Mucosa of stomach (tissue), 1 donor: ENCODE data around the gene FRMD5.
"Not testable (repeated sequence)": the region's sequence is repeated elsewhere in the genome, so short reads cannot be mapped to it uniquely, and the experiment has no call there.

Experiments
- H3K27me3 ChIP-seq: one replicate; pipeline ENCODE4 v1.7.0; 2013; ENCODE audit warnings: mild to moderate bottlenecking, low read length; ENCODE audit not compliant: control insufficient read depth, insufficient read depth
- H3K36me3 ChIP-seq: one replicate; pipeline ENCODE4 v1.7.0; 2013; ENCODE audit warnings: low read length; ENCODE audit not compliant: control insufficient read depth, insufficient read depth
- H3K4me1 ChIP-seq: one replicate; pipeline ENCODE4 v1.7.0; 2013; ENCODE audit warnings: mild to moderate bottlenecking, low read length; ENCODE audit not compliant: control insufficient read depth, insufficient read depth
- H3K4me3 ChIP-seq: one replicate; pipeline ENCODE4 v1.7.0; 2013; ENCODE audit warnings: low read length
- H3K9ac ChIP-seq: one replicate; pipeline ENCODE4 v1.7.0; 2013; ENCODE audit warnings: mild to moderate bottlenecking, low read length, moderate library complexity
- H3K9me3 ChIP-seq: one replicate; pipeline ENCODE4 v1.7.0; 2013; ENCODE audit warnings: mild to moderate bottlenecking, low read length, moderate library complexity; ENCODE audit not compliant: control insufficient read depth
- donor health status: Pancreatic carcinoma.

Gene FRMD5

DNA sequence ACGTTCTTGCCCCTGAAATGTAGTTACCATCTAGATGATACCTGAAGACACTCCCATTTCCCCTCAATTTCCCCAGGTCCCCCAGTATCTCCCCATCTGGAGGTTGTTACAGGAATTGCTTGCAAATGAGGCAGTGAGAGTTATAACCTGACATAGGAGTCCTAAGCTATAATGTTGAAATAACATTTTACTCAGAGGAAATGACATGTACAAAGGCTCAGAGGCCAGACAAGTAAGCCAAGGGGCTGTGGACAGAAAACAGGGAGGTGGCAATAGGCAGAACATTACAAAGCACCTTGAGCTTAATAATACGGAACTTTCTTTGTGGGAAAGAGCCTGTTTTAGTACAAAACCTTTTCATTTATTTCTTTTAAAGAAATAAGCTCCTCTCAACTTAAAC lies 171.9 kb downstream of the FRMD5 start:
- Histone ChIP-seq H3K27me3 (peaks cover 14% of the 10 kb centered on the region), H3K4me3 (no peak overlapping the region), H3K9ac (no peak overlapping the region), H3K36me3 (no peaks in the 10 kb centered on the region), H3K9me3 (no peaks in the 10 kb centered on the region), H3K4me1 (no peaks in the 10 kb centered on the region)

DNA sequence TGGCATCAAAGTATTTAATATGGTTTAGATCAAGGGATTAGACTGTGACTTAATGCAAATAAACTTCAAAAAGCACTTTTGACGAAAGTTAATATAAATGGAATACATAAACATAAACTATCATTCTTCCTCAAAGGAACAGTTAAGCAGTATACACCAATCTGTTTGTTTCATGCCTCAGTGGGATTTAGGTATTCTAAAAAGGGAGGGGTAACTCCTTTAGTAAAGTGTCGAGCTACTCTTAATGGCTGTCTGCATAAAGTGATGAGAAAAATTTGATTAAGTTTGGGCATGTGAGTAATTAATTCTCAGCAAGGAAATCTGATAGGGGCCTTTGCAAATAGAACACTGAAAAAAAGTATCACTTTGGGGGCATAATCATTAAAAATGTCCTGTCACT lies 176.9 kb downstream of the FRMD5 start:
- Histone ChIP-seq H3K36me3 (no peaks in the 10 kb centered on the region), H3K9ac (no peak overlapping the region), H3K27me3 (peaks cover 31% of the 10 kb centered on the region), H3K4me1 (no peaks in the 10 kb centered on the region), H3K9me3 (no peaks in the 10 kb centered on the region), H3K4me3 (no peak overlapping the region)

DNA sequence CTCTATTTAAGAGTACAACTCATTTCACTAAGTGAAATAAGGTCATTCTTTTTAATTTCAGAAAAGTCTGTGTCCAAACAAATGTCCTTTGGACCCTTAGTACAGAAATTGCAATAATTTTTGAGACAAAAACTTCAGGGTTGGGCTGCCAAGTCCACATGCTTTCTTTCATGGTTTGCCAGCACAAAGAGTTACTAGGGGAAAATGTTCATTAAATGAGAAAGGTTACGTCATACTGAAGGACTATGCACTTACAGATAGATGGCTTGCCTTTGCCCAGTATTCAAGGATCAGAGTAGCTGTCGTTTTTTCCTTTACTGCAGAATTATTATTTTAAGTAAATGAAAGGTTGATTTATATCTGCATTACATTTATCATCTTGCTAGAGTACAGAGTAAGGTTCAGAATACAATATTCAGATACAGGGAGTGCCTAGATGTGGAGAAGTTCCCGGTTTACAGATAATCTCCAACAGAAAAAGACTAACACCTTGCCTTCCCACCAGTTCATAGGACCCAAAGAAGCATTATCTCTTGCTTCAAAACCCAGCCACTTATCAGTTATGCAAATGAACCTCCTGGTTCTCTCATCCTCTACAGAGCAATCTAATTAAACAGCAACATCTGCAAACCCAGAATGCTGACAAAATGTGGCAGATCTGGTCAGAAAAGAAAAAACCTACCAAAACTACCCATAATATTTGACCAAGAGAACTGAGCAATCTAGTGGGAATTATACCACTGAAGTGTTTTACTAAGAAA lies 179.3 kb downstream of the FRMD5 start:
- Histone ChIP-seq H3K9ac (no peak overlapping the region), H3K27me3 (peaks cover 38% of the 10 kb centered on the region), H3K4me1 (no peaks in the 10 kb centered on the region), H3K4me3 (no peak overlapping the region), H3K36me3 (no peaks in the 10 kb centered on the region), H3K9me3 (no peaks in the 10 kb centered on the region)

DNA sequence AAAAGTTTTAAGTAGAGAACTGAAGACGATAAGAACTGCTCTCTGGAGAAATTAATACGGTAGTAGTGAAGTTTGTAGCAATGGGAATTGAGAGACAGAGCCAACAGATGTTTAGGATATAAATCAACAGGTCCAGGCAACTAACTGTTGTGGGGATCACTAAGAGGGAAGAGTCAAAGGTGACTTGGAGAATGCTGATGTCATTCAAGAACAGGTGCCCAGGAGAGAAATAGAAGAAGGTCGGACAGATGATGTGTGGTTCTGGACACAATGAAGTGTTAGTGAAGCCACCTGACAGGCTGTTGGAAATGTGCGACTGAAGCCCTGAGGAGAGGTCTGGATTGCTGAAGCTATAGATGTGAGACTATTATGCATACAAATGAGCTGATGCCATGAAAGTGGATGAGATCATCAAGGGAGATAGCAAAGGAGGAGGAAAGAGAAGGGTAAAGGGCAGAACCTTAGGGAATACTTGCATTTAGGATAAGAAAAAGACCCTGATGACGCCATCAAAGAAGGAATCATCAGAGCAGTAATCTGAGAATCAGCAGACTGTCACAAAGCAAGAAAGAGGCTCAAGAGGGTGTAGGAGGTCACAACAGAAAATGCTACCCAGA lies 183.7 kb downstream of the FRMD5 start:
- Histone ChIP-seq H3K4me1 (peaks cover 8% of the 10 kb centered on the region), H3K9ac (no peak overlapping the region), H3K36me3 (no peaks in the 10 kb centered on the region), H3K4me3 (no peak overlapping the region), H3K9me3 (no peaks in the 10 kb centered on the region), H3K27me3 (peaks cover 26% of the 10 kb centered on the region)

DNA sequence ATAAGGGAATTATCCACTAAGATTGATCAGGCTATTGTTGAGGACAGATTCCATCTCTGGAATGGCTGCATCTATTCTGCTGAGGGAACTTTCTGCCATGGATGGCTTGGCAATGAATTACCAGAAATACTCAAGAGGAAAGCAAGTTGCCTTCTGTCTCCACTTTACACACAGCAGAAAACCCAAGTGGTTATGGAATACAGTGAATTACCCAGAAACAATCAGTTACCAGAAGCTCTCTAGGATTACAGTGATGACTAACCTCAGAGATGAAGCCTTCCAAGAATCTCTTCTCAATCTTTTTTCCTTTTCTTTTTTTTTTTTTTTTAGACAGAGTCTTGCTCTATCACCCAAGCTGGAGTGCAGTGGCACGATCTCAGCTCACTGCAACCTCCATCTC lies 185.0 kb downstream of the FRMD5 start:
- Histone ChIP-seq H3K4me1 (peaks cover 8% of the 10 kb centered on the region), H3K36me3 (no peaks in the 10 kb centered on the region), H3K4me3 (no peak overlapping the region), H3K27me3 (peaks cover 20% of the 10 kb centered on the region), H3K9ac (no peak overlapping the region), H3K9me3 (no peaks in the 10 kb centered on the region)

DNA sequence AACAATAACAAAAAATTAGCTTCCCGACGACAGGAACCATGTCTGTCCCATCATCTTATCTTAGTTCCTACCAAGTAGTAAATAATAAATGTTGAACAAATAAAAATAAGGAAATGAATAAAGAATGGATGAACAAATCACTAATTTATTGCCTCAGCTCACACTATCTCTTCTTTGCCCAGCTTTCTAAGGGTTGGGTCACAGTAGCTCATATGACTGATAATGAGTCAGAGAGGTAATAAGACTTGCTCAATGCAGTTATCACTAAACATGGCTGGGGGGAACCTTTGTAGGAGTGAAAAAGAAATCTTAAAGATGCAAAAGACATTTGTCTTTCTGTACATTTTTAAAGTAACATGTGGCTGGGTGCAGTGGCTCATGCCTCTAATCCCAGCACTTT lies 186.0 kb downstream of the FRMD5 start:
- Histone ChIP-seq H3K4me3 (no peak overlapping the region), H3K9ac (no peak overlapping the region), H3K4me1 (peaks cover 8% of the 10 kb centered on the region), H3K36me3 (no peaks in the 10 kb centered on the region), H3K27me3 (peaks cover 11% of the 10 kb centered on the region), H3K9me3 (no peaks in the 10 kb centered on the region)

DNA sequence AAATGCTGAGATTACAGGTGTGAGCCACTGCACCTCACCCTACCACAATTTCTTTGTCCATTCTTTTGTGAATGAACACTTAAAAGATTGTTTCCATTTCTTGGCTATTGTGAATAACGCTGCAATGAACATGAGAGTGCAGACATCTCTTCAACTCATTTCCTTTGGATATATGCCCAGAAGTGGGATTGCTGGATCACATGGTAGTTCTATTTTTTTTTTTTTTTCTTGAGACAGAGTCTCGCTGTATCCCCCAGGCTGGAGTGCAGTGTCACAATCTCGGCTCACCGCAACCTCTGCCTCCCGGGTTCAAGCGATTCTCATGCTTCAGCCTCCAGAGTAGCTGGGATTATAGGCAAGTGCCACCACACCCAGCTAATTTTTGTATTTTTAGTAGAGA lies 194.8 kb downstream of the FRMD5 start:
- not testable (repeated sequence) for H3K4me1 ChIP-seq, H3K9me3 ChIP-seq, H3K9ac ChIP-seq, H3K36me3 ChIP-seq, H3K4me3 ChIP-seq, H3K27me3 ChIP-seq

DNA sequence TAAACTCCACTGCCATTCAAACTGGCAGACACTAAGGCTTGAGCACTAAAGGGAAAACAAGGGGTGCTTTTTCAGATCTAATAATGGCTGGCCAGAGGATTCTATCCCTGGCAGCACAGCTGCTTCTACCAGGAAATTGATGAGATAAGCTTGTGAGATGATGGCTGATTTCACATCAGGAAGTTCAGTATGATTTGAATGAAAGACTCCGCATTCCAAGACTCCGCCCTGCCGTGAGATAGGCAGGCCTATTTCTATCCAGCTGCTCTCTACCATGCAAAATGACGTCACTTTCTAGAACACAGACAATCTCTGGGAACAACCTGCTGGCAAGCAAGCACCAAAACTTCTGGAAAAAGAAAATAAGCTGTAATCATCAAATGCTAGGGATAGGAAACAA lies 196.5 kb downstream of the FRMD5 start:
- Histone ChIP-seq H3K9me3 (no peaks in the 10 kb centered on the region), H3K4me1 (no peaks in the 10 kb centered on the region), H3K9ac (no peak overlapping the region), H3K36me3 (no peaks in the 10 kb centered on the region), H3K27me3 (no peaks in the 10 kb centered on the region), H3K4me3 (no peak overlapping the region)

DNA sequence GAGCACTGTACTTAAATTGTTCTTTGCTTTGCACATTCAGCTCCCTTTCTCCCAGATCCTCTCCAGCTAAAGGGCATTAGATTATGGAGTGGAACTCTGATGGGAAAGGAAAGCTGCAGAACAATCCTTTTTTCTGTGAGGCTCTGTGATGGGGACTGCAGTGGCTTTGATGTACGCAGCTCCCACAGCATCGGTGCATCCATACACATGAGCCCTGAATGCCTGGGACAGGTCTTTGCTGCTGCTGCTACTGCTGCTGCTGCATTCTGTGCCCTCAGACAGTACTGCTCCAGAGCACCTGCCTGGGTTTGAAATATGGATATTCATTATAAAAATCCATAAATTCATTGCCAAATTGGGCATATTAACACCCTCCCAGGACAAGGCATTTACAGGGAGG lies 203.9 kb downstream of the FRMD5 start:
- no peaks in the 10 kb centered on the region for H3K36me3 ChIP-seq

DNA sequence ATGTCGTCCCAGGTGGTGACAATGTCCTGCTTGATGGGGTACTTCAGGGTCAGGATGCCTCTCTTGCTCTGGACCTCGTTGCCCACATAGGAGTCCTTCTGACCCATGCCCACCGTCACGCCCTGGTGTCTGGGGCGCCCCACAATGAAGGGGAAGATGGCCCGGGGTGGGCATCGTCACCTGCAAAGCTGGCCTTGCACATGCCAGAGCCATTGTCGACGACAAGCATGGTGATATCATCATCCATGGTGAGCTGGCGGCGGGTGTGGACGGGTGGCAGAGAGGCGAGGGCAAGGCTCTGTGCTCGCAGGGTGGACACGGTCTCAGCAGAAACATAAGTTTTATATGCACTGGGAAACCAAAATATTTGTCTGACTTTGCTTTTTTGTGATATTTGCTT lies 205.1 kb downstream of the FRMD5 start:
- Histone ChIP-seq H3K9ac (no peak overlapping the region), H3K27me3 (no peaks in the 10 kb centered on the region), H3K9me3 (no peaks in the 10 kb centered on the region), H3K4me1 (no peaks in the 10 kb centered on the region), H3K4me3 (no peak overlapping the region), H3K36me3 (no peaks in the 10 kb centered on the region)

More for the DNA sequence above, 203.9 kb downstream of the FRMD5 start:
- no peak overlapping the region for H3K4me3 ChIP-seq
- no peak overlapping the region for H3K9ac ChIP-seq
- no peaks in the 10 kb centered on the region for H3K4me1 ChIP-seq
- no peaks in the 10 kb centered on the region for H3K9me3 ChIP-seq
- no peaks in the 10 kb centered on the region for H3K27me3 ChIP-seq

DNA sequence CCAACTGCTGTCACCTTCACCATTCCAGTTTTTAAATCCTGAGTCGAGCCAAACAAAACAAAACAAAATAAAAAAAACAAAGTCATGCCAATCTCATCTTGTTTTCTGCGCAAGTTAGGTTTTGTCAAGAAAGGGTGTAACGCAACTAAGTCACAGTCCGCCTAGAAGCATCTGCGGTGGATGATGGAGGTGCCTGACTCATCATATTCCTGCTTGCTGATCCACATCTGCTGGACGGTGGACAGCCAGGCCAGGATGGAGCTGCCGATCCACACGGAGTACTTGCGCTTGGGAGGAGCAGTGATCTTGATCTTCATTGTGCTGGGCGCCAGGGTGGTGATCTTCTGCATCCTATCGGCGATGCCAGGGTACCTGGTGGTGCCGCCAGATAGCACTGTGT lies 206.2 kb downstream of the FRMD5 start:
- no peak overlapping the region for H3K9ac ChIP-seq
- no peaks in the 10 kb centered on the region for H3K9me3 ChIP-seq
- no peaks in the 10 kb centered on the region for H3K36me3 ChIP-seq
- no peaks in the 10 kb centered on the region for H3K27me3 ChIP-seq
- H3K4me1 ChIP-seq = no peaks in the 10 kb centered on the region
- no peak overlapping the region for H3K4me3 ChIP-seq

DNA sequence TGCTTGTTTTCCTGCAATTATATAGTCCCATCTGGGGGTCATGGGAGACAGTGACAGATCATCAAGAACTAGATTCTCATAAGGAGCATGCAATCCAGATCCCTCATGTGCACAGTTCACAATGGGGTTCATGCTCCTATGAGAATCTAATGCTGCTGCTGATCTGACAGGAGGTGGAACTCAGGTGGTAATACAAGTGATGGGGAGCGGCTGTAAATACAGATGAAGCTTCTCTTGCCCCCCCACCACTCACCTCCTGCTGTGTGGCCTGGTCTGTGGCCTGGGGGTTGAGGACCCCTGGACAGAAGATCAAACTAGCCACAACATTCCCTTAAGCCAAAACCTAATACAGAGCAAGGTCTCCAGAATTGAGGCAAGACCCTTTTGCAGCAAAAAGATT lies 207.1 kb downstream of the FRMD5 start:
- H3K27me3 ChIP-seq = no peaks in the 10 kb centered on the region

More for the DNA sequence above, 207.1 kb downstream of the FRMD5 start:
- Histone ChIP-seq H3K9me3 (no peaks in the 10 kb centered on the region), H3K4me1 (no peaks in the 10 kb centered on the region), H3K4me3 (no peak overlapping the region), H3K36me3 (no peaks in the 10 kb centered on the region), H3K9ac (no peak overlapping the region)
